A549 (cell line): ENCODE results near the gene ADD3. TPM values are rescaled to one million over a fixed set of nuclear protein-coding genes. Genes with fewer than 3 reads are reported as not detected.

ENCODE experiments used
- ATAC-seq, 2 experiments: fragments of 200-7000 bp in 1 of 2; fragments of >200 bp in 1 of 2; cut with Nextera tagmentation in 1 of 2; cut with Tn5 transposase in 1 of 2; 3 replicates each; pipeline versions ENCODE4 v1.8.0 to v1.9.1; 2018 to 2020; ENCODE audit warnings: mild to moderate bottlenecking in 1 of 2, moderate library complexity in 1 of 2
- CTCF ChIA-PET: fragments of 300-600 bp; sonication (Branson Sonifier 250); formaldehyde crosslinking; extraction: SDS; loops from one replicate; lab custom pipeline; 2021; ENCODE audit warnings: antibody characterized with exemption, inconsistent platforms; lab: Yijun Ruan, JAX
- POLR2A ChIA-PET: fragments of 350-600 bp; formaldehyde crosslinking; extraction: SDS; loops from one replicate; lab custom pipeline; 2021; ENCODE audit warnings: antibody characterized with exemption, inconsistent platforms; lab: Yijun Ruan, JAX
- DNase-seq, 2 experiments: peaks; one replicate each; pipeline versions ENCODE4 v3.0.0 to v3.0.0-alpha.2; 2011 to 2016; ENCODE audit warnings: low read depth in 1 of 2, low spot score in 1 of 2
- FAIRE-seq: peaks from 2 replicates; lab custom pipeline; 2011; peaks lifted over from hg19 to GRCh38; lab: Jason Lieb, UNC
- H3K27ac ChIP-seq, 2 experiments: fragments of >200 bp; sonication (Bioruptor Twin); formaldehyde crosslinking; 3 replicates each; pipeline ENCODE4 v1.5.1; 2016 to 2017
- H3K4me1 ChIP-seq: fragments of >200 bp; sonication (Bioruptor Twin); formaldehyde crosslinking; 3 replicates; pipeline ENCODE4 v1.6.1; 2016
- H3K4me2 ChIP-seq: fragments of >200 bp; sonication (Bioruptor Twin); formaldehyde crosslinking; 3 replicates; pipeline ENCODE4 v1.6.1; 2016
- H3K4me3 ChIP-seq: fragments of >200 bp; sonication (Bioruptor Twin); formaldehyde crosslinking; 3 replicates; pipeline ENCODE4 v1.5.1; 2016
- H3K9me3 ChIP-seq: fragments of >200 bp; sonication (Bioruptor Twin); formaldehyde crosslinking; 3 replicates; pipeline ENCODE4 v1.6.1; 2016
- BCL3 ChIP-seq: fragments of >200 bp; sonication (Bioruptor Twin); formaldehyde crosslinking; IDR thresholded peaks from 3 replicates; pipeline ENCODE4 v1.6.1; 2016
- CBX2 ChIP-seq: fragments of 200-600 bp; sonication (generic); IDR thresholded peaks from 2 replicates; pipeline ENCODE4 v1.6.1; 2016; ENCODE audit warnings: low read depth, mild to moderate bottlenecking, borderline replicate concordance
- CHD4 ChIP-seq: fragments of 200-600 bp; sonication (generic); IDR thresholded peaks from 2 replicates; pipeline ENCODE4 v1.6.1; 2016; ENCODE audit warnings: antibody characterized with exemption, mild to moderate bottlenecking, borderline replicate concordance
- E2F6 ChIP-seq: IDR thresholded peaks from 2 replicates; pipeline ENCODE4 v1.6.1; 2012; ENCODE audit warnings: low read depth, borderline replicate concordance
- ELK1 ChIP-seq: fragments of 150-350 bp; IDR thresholded peaks from 2 replicates; pipeline ENCODE4 v1.6.1; 2014; ENCODE audit warnings: low read depth, mild to moderate bottlenecking, low read length
- ESRRA ChIP-seq: fragments of 150-350 bp; IDR thresholded peaks from 2 replicates; pipeline ENCODE4 v1.6.1; 2014; ENCODE audit warnings: mild to moderate bottlenecking, low read length, borderline replicate concordance
- FOSL2 ChIP-seq, 2 experiments: fragments of 450-650 bp in 1 of 2; fragments of >200 bp in 1 of 2; sonication (Bioruptor Twin) in 1 of 2; formaldehyde crosslinking; IDR thresholded peaks; 2 replicates each; pipeline versions ENCODE4 v1.5.0 to v1.6.1; 2016 to 2020; ENCODE audit warnings: mild to moderate bottlenecking in 1 of 2, moderate library complexity in 1 of 2
- HDAC2 ChIP-seq: fragments of 200-600 bp; sonication (generic); IDR thresholded peaks from 2 replicates; pipeline ENCODE4 v1.6.1; 2016
- HES2 ChIP-seq: fragments of >200 bp; sonication (Bioruptor Twin); formaldehyde crosslinking; IDR thresholded peaks from 2 replicates; pipeline ENCODE4 v1.6.1; 2016
- HOXB5 ChIP-seq: fragments of 250-450 bp; sonication (Bioruptor Pico); IDR thresholded peaks from 2 replicates; pipeline ENCODE4 v1.5.0; 2020; ENCODE audit warnings: mild to moderate bottlenecking, moderate library complexity
- JUN ChIP-seq, 2 experiments: fragments of >200 bp; sonication (Bioruptor Twin); formaldehyde crosslinking; IDR thresholded peaks; 2 replicates in 1 of 2; 3 replicates in 1 of 2; pipeline ENCODE4 v1.6.1; 2016 to 2017
- MAFK ChIP-seq: fragments of 450-650 bp; IDR thresholded peaks from 2 replicates; pipeline ENCODE4 v1.6.1; 2014; ENCODE audit not compliant: partially characterized antibody
- MAX ChIP-seq: IDR thresholded peaks from 2 replicates; pipeline ENCODE4 v1.6.1; 2012
- MAZ ChIP-seq: fragments of 150-350 bp; IDR thresholded peaks from 2 replicates; pipeline ENCODE4 v1.6.1; 2014; ENCODE audit warnings: antibody characterized with exemption, low read depth, low read length, borderline replicate concordance
- MYC ChIP-seq: IDR thresholded peaks from 2 replicates; pipeline ENCODE4 v1.6.1; 2012; ENCODE audit warnings: mild to moderate bottlenecking, inconsistent platforms, low read length, improper control_type of control experiment, borderline replicate concordance
- NFE2L2 ChIP-seq: fragments of 150-350 bp; conservative IDR thresholded peaks from 2 replicates; pipeline ENCODE4 v1.6.1; 2014; ENCODE audit warnings: low read length
- NPAS2 ChIP-seq: fragments of 250-450 bp; sonication (Bioruptor Pico); IDR thresholded peaks from 2 replicates; pipeline ENCODE4 v1.8.0; 2022; ENCODE audit warnings: mild to moderate bottlenecking, moderate library complexity, borderline replicate concordance
- PBX3 ChIP-seq: IDR thresholded peaks from 2 replicates; pipeline ENCODE4 v1.6.1; 2012
- PHF8 ChIP-seq: fragments of 200-600 bp; sonication (generic); IDR thresholded peaks from 2 replicates; pipeline ENCODE4 v1.6.1; 2016; ENCODE audit warnings: low read depth, mild to moderate bottlenecking, antibody characterized with exemption, moderate library complexity, borderline replicate concordance
- POLR2A ChIP-seq: IDR thresholded peaks from 2 replicates; pipeline ENCODE4 v1.6.1; 2012; ENCODE audit warnings: mild to moderate bottlenecking, low read length
- RCOR1 ChIP-seq: fragments of 150-350 bp; IDR thresholded peaks from 2 replicates; pipeline ENCODE4 v1.6.1; 2014; ENCODE audit warnings: antibody characterized with exemption, low read length, low read depth
- RFX5 ChIP-seq: fragments of 450-650 bp; IDR thresholded peaks from 2 replicates; pipeline ENCODE4 v1.7.1; 2014; ENCODE audit warnings: antibody characterized with exemption, mild to moderate bottlenecking, moderate library complexity
- RNF2 ChIP-seq: fragments of 200-600 bp; sonication (generic); IDR thresholded peaks from 2 replicates; pipeline ENCODE4 v1.6.1; 2016; ENCODE audit warnings: low read depth, mild to moderate bottlenecking, antibody characterized with exemption, moderate library complexity, borderline replicate concordance
- ZC3H11A ChIP-seq: fragments of 450-650 bp; IDR thresholded peaks from 2 replicates; pipeline ENCODE4 v1.6.1; 2014; ENCODE audit warnings: antibody characterized with exemption, mild to moderate bottlenecking
- ZNF302 ChIP-seq: fragments of 250-450 bp; sonication (Bioruptor Pico); IDR thresholded peaks from 2 replicates; pipeline ENCODE4 v1.9.0; 2021; ENCODE audit warnings: inconsistent platforms, mild to moderate bottlenecking, moderate library complexity
- WGBS: methylation state at CpG from one replicate; pipeline ENCODE4 v1.1.6; 2017; ENCODE audit errors: missing lambda C conversion rate; 5-methylcytosine and 5-hydroxymethylcytosine counted together
- polyA plus RNA-seq, 4 experiments: library from polyadenylated mRNA; depleted of rRNA in 3 of 4; stranded (reverse); fragments of >200 nt; fragmentation: RNase III in 1 of 4; extraction: RNeasy Plus Mini Kit Qiagen cat#74134 plus additional on column Dnase treatment in 1 of 4; gene quantifications; 2 replicates in 3 of 4; 3 replicates in 1 of 4; pipeline ENCODE4 v1.2.3, GENCODE V29; 2011 to 2017

ADD3 gene
- polyA plus RNA-seq, 2 of the 4 experiments (the other 2 are of a cell fraction) = 9.8 to 48.2 TPM

- ChIA-PET POLR2A (no interaction called here), CTCF (no interaction called here)
These were observed 15.1 kb downstream of the ADD3 start for GRCh38 chr10:110022716-110023504.

GRCh38 chr10:110023785-110024465 is 16.1 kb downstream of the ADD3 start:
- 49% methylated on average over 4 of the region's 4 CpGs for WGBS
- POLR2A ChIA-PET = no interaction called here
- H3K4me3 ChIP-seq = no peak overlapping the region

More at GRCh38 chr10:110022716-110023504, 15.1 kb downstream of the ADD3 start:
- TF ChIP-seq ESRRA (no peak), MAFK (no peak), ZC3H11A (no peak), E2F6 (no peak), JUN (IDR thresholded peaks at IDR 0.05) (no peak), HES2 (no peak), NFE2L2 (no peak), HOXB5 (CRISPR knock-in tag) (no peak), CHD4 (no peak)
- no peak for ATAC-seq
- no peak for FAIRE-seq
- no peak for DNase-seq
- Histone ChIP-seq H3K4me1 (no peaks in the 10 kb centered on the region), H3K4me2 (no peak overlapping the region), H3K4me3 (no peak overlapping the region), H3K27ac (no peak overlapping the region), H3K9me3 (no peaks in the 10 kb centered on the region)
- 86% methylated on average over 2 of the region's 2 CpGs for WGBS

GRCh38 chr10:110029450-110029849 is 21.7 kb downstream of the ADD3 start:
- ChIA-PET CTCF (no interaction called here), POLR2A (no interaction called here)
- H3K27ac ChIP-seq = no peak overlapping the region
- H3K4me2 ChIP-seq = no peak overlapping the region
- WGBS = 90% methylated on average over 2 of the region's 2 CpGs
- DNase-seq (no peak), FAIRE-seq (no peak)
- H3K4me1 ChIP-seq = no peaks in the 10 kb centered on the region
- no peak overlapping the region for H3K4me3 ChIP-seq
- no peaks in the 10 kb centered on the region for H3K9me3 ChIP-seq
- TF ChIP-seq FOSL2 (IDR thresholded peaks at IDR 0.05) (no peak), FOSL2 (CRISPR knock-in tag; IDR thresholded peaks at IDR 0.05) (no peak), PBX3 (no peak), ZNF302 (CRISPR knock-in tag) (no peak), CBX2 (no peak), RCOR1 (no peak), PHF8 (no peak), MAZ (no peak), E2F6 (no peak), HDAC2 (no peak), MAX (no peak), RNF2 (no peak), JUN (IDR thresholded peaks at IDR 0.05) (no peak), RFX5 (no peak), ELK1 (no peak), MYC (no peak)
- TF ChIP-seq, all 56 proteins: peak for 0
- no peak for ATAC-seq

More at GRCh38 chr10:110023785-110024465, 16.1 kb downstream of the ADD3 start:
- TF ChIP-seq CBX2 (no peak), BCL3 (no peak), MAFK (no peak), NPAS2 (CRISPR knock-in tag) (no peak), POLR2A (no peak)
- no peak overlapping the region for H3K4me2 ChIP-seq
- no peak for DNase-seq
- no peak for FAIRE-seq
- CTCF ChIA-PET = no interaction called here
- no peaks in the 10 kb centered on the region for H3K9me3 ChIP-seq
- H3K4me1 ChIP-seq = no peaks in the 10 kb centered on the region
- H3K27ac ChIP-seq = no peak overlapping the region
- no peak for ATAC-seq
